A673 (cell line): ENCODE data around the gene MAP7D3. TPM values are rescaled to one million over a fixed set of nuclear protein-coding genes. Genes with fewer than 3 reads are reported as not detected.

ENCODE experiments used
- BruUV-seq: library from RNA; stranded (reverse); fragments of 400-500 nt; replicated peaks from 2 replicates; lab custom pipeline; 2021; lab: Mats Ljungman, UMichigan
- CTCF ChIA-PET: fragments of 300-600 bp; sonication (Branson Sonifier 250); formaldehyde crosslinking; loops from one replicate; lab custom pipeline; 2022; ENCODE audit warnings: antibody characterized with exemption; lab: Charles Lee
- POLR2A ChIA-PET: fragments of 300-600 bp; sonication (Branson Sonifier 250); formaldehyde crosslinking; loops from one replicate; lab custom pipeline; 2022; ENCODE audit warnings: antibody characterized with exemption; ENCODE audit not compliant: low non-redundant PET; lab: Charles Lee
- DNase-seq: peaks from one replicate; pipeline ENCODE4 v3.0.0-alpha.2; 2015; ENCODE audit warnings: low spot score
- H3K27ac ChIP-seq: fragments of 200-600 bp; sonication (generic); 2 replicates; pipeline ENCODE4 v1.5.1; 2016; ENCODE audit warnings: mixed run types, low read depth, mild to moderate bottlenecking, mixed read lengths, antibody characterized with exemption, low read length; ENCODE audit not compliant: poor library complexity, severe bottlenecking
- H3K27me3 ChIP-seq: fragments of 200-600 bp; sonication (generic); replicated peaks from 2 replicates; pipeline ENCODE4 v1.6.1; 2017; ENCODE audit warnings: mixed run types, low read depth, mild to moderate bottlenecking, mixed read lengths, antibody characterized with exemption, low read length; ENCODE audit not compliant: insufficient read depth, poor library complexity
- H3K36me3 ChIP-seq: fragments of 200-600 bp; sonication (generic); 2 replicates; pipeline ENCODE4 v1.6.1; 2016; ENCODE audit warnings: mixed run types, mild to moderate bottlenecking, mixed read lengths, antibody characterized with exemption, low read length; ENCODE audit not compliant: insufficient read depth, poor library complexity, severe bottlenecking
- H3K4me1 ChIP-seq: fragments of 200-600 bp; sonication (generic); 2 replicates; pipeline ENCODE4 v1.6.1; 2017; ENCODE audit warnings: mixed run types, mild to moderate bottlenecking, mixed read lengths, antibody characterized with exemption, low read length; ENCODE audit not compliant: insufficient read depth, poor library complexity, severe bottlenecking
- H3K4me3 ChIP-seq: fragments of 200-600 bp; sonication (generic); 2 replicates; pipeline ENCODE4 v1.5.1; 2016; ENCODE audit warnings: low read depth, mixed run types, mild to moderate bottlenecking, mixed read lengths, low read length; ENCODE audit not compliant: poor library complexity, severe bottlenecking
- H3K9me3 ChIP-seq: fragments of 200-600 bp; sonication (generic); 2 replicates; pipeline ENCODE4 v1.6.1; 2016; ENCODE audit warnings: mixed run types, low read depth, mild to moderate bottlenecking, mixed read lengths, antibody characterized with exemption, low read length; ENCODE audit not compliant: poor library complexity, severe bottlenecking
- CTCF ChIP-seq: fragments of 300-800, 200-600 bp; sonication (generic); conservative IDR thresholded peaks from 2 replicates; pipeline ENCODE4 v1.5.1; 2017; ENCODE audit warnings: low read depth, mild to moderate bottlenecking, antibody characterized with exemption, low read length, moderate library complexity, mixed read lengths
- EZH2 ChIP-seq: fragments of 200-600 bp; sonication (generic); IDR thresholded peaks from 2 replicates; pipeline ENCODE4 v1.6.1; 2017; ENCODE audit warnings: borderline replicate concordance, low read depth, mild to moderate bottlenecking, mixed read lengths, antibody characterized with exemption, low read length; ENCODE audit not compliant: poor library complexity, severe bottlenecking
- intact Hi-C: fragments of 100-400 bp; cut with micrococcal nuclease; formaldehyde crosslinking; loops from one replicate; pipeline ENCODE4 v1.10.0; 2022; ENCODE audit not compliant: unreplicated experiment
- total RNA-seq: library from RNA; stranded (reverse); gene quantifications from 2 replicates; pipeline ENCODE4 v1.2.3, GENCODE V29; 2021

The MAP7D3 gene
- total RNA-seq, 1 experiment from 2014 or later = 12.9 TPM

GRCh38 chrX:136206916-136207315, 44.3 kb downstream of the MAP7D3 start:
- CTCF ChIA-PET = no interaction called here
- intact Hi-C loops = no loop called here
- BruUV-seq = no TSS peak

GRCh38 chrX:136205882-136206380, 45.3 kb downstream of the MAP7D3 start:
- no peak for TF ChIP-seq EZH2
- ChIA-PET POLR2A (no interaction called here), CTCF (no interaction called here)
- Histone ChIP-seq H3K36me3 (no peaks in the 10 kb centered on the region), H3K4me1 (peaks cover 9% of the 10 kb centered on the region), H3K9me3 (no peaks in the 10 kb centered on the region), H3K4me3 (no peak overlapping the region), H3K27ac (no peak overlapping the region), H3K27me3 (no peaks in the 10 kb centered on the region)
- intact Hi-C loops = no loop called here
- no TSS peak for BruUV-seq
- no peak for DNase-seq

More at GRCh38 chrX:136206916-136207315, 44.3 kb downstream of the MAP7D3 start:
- Histone ChIP-seq H3K36me3 (no peaks in the 10 kb centered on the region), H3K27ac (no peak overlapping the region), H3K4me3 (no peak overlapping the region), H3K9me3 (no peaks in the 10 kb centered on the region), H3K27me3 (no peaks in the 10 kb centered on the region), H3K4me1 (peaks cover 9% of the 10 kb centered on the region)
- POLR2A ChIA-PET = no interaction called here
- no peak for TF ChIP-seq EZH2
- no peak for TF ChIP-seq CTCF
- no peak for DNase-seq

- POLR2A ChIA-PET = no interaction called here
- TF ChIP-seq CTCF (no peak), EZH2 (no peak)
- H3K9me3 ChIP-seq = no peaks in the 10 kb centered on the region
- H3K36me3 ChIP-seq = no peaks in the 10 kb centered on the region
- no peak overlapping the region for H3K27ac ChIP-seq
- BruUV-seq = no TSS peak
- H3K4me1 ChIP-seq = peaks cover 9% of the 10 kb centered on the region
- no peak overlapping the region for H3K4me3 ChIP-seq
- no peak for DNase-seq
- intact Hi-C loops = loop anchor here (5.0 kb wide), 1 partner anchor 172 kb away; no protein-coding TSS in a partner anchor
- CTCF ChIA-PET = interaction anchor here (0.6 kb wide), 1 partner anchor 514 kb away, joined by 9 read pairs; no protein-coding TSS in a partner anchor
- H3K27me3 ChIP-seq = peaks cover 3% of the 10 kb centered on the region
Measured at GRCh38 chrX:136204571-136204970, 46.6 kb downstream of the MAP7D3 start.

GRCh38 chrX:136203951-136204350, 47.2 kb downstream of the MAP7D3 start:
- intact Hi-C loops = loop anchor here (5.0 kb wide), 1 partner anchor 172 kb away; no protein-coding TSS in a partner anchor
- no TSS peak for BruUV-seq
- H3K36me3 ChIP-seq = no peaks in the 10 kb centered on the region
- H3K4me1 ChIP-seq = peaks cover 9% of the 10 kb centered on the region
- ChIA-PET POLR2A (no interaction called here), CTCF (no interaction called here)
- no peak overlapping the region for H3K4me3 ChIP-seq
- no peak overlapping the region for H3K27ac ChIP-seq
- DNase-seq = no peak
- TF ChIP-seq CTCF (no peak), EZH2 (no peak)
- H3K9me3 ChIP-seq = no peaks in the 10 kb centered on the region
- H3K27me3 ChIP-seq = peaks cover 6% of the 10 kb centered on the region
